Non-pigmented ciliary epithelial cell (primary cell): ENCODE measurements around the gene TGOLN2.

Experiments used
- DNase-seq: peaks from one replicate; pipeline ENCODE4 v3.0.0-alpha.2; 2010; ENCODE audit warnings: low read depth

TGOLN2 gene

DNA sequence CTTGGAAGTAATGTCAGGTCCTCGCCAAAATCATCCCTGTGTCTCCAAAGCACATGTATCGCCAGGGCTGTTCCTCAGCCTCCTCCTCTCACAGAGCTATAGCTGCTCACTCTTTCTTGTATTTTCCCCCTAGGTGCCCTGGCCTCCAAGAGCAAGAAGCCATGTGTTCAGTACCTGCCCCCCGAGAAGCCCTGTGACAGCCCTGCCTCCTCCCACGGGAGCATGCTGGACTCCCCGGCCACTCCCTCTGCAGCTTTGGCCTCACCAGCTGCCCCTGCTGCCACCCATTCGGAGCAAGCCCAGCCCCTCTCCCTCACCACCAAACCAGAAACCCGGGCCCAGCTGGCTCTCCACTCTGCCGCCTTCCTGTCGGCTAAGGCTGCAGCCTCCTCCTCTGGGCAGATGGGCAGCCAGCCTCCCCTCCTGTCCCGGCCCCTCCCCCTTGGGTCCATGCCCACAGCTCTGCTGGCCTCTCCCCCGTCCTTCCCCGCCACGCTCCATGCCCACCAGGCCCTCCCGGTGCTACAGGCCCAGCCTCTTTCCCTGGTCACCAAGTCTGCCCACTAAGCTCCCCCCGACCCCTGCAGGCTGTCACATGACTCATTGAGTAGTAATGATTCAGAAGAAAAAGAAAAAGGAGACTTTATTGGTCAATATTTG is 18.8 kb downstream of the TGOLN2 start:
- no peak for DNase-seq

DNA sequence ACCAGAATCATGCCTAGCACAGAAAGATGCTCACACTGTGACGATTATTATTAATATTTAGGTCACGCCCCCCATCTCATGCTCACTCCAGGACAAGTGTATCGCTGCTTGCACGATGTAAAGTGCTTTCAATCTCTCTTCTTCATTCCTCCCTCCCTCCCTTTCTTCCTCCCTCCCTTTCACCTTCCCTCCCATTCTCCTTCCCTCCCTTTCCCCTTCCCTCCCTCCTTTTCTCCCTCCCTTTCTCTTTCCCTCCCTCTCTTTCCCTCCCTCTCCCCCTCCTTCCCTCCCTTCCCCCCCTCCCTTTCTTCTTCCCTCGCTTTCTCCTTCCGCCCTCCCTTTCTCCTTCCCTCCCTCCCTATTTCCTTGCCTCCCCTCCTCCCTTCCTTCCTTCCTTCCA is 19.6 kb downstream of the TGOLN2 start:
- no peak for DNase-seq

DNA sequence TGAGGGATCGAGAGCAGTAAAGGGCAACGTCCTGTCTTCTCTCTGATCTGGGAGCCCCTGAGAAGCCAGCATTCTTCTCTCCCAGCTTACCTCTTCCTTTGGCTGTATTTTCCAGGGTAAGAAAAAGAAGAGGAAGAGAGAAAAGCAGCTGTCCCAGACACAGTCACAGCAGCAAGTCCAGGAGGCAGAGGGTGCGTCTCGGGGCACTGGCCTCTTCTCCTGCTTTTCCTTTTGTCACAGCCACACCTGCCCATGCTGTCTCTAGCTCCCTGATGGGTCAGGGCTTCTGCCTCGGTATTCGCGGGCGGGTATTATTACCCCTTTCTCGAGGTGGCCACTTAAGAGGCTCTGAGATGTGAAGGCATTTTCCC is 20.3 kb downstream of the TGOLN2 start:
- no peak for DNase-seq

DNA sequence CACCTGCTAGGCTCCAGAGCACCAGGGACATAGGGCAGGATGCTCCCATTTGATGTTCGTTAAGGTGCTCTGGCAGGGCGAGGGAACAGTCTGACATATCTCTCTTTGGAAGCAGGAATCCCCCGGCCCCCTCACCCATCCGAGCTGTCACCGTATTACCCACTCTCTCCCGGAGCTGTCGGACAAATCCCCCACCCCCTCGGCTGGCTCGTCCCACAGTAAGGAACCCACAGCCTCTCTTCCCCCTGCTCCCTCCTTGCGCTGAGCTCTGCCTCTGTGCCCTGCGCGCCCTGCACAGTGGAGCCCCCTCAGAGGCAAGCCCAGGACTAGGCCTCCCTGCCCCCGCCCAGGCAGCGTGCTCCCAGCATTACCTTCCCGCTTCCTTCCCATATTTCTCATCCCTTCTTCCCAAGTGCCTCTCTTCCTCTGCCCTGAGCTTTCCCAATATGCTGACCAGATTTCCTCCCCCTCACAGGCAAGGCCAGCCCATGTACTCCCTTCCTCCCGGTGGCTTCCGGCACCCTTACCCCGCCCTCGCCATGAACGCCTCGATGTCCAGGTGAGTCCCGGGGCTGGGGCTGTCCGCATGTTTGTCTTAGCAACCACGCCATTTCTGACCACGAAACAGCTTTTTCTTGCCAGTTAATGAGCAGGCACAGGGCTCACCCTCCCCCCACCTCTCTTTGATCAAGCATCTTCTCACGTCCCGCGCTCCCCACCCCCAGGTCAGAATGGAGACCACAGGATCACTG is 23.8 kb downstream of the TGOLN2 start:
- DNase-seq = no peak

DNA sequence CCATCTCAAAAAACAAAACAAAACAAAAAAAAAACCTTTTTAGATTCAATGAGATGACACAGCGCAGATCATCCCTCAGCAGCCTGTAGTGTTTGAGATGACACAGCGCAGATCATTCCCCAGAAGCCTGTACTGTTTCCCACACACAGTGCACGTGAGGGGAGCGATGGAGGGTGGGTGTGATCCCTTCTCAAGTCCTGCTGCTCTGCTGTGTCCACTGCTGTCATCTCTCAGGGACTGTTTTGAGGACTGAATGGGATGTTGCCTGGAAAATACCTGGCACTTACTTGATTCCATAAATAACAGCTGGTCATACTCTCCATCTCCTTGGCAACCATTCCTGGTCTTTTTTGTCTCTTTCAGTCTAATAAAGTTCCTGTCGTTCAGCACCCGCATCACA is 25.7 kb downstream of the TGOLN2 start:
- DNase-seq = no peak

DNA sequence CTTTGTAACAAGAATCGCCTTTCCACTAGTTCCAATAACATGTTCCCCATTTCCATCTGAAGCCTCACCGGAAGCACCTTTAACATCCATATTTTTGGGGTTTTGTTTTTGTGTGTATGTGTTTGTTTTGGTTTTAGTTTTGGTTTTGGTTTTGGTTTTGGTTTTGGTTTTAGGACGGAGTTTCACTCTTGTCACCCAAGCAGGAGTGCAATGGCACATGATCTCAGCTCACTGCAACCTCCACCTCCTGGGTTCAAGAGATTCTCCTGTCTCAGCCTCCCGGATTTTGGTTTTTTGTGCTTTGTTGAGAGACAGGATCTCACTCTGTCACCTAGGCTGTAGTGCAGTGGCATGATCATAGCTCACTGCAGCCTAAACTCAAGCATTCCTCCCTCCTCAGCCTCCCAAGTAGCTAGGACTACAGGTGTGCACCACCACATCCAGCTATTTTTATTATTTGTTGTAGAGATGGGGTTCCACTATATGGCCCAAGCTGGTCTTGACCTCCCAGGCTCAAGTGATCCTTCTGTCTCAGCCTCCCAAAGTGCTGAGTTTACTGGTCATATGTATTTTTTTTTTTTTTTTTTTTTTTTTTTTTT is 36.3 kb downstream of the TGOLN2 start:
- DNase-seq = no peak

DNA sequence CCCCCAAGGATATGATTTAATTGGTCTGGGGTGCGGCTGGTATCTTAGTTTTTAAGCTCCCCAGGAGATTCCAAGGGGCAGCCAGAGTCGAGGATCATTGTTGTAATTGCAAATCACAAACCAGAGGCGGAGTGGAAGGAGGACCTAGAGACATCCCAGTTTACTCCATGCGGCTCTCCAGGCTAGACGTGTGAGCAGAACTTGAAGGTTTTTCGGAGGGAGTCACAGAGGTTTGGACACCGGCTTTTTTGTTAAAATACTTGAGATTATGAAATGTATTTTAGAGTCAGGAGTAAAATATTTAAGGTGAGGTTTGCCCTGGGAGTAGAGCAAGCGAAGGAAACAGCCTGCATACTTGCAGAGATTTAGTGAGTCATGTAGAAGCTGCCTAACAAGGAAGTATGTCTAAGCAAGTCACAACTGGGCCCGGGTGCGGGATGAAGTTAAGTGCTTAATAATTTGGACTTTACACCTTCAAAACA is 39.5 kb downstream of the TGOLN2 start:
- DNase-seq = no peak

DNA sequence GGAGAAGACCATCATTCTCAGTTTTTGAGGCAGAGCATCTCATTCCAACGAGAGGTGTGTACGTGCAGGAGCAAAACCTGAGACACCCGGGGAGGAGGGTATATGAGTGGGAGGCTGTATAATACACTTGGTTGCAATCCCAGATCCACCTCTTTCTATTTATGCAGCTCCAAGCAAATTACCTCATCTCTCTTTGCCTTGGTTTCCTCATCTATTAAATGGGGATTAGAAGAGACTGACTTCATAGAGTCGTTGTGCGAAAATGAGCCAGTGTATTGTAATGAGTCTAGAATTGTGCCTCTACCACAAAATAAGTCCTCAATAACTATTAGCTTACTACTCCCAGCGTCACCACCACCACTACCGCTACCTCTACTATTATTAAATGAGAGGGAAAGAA is 40.1 kb downstream of the TGOLN2 start:
- DNase-seq = no peak

DNA sequence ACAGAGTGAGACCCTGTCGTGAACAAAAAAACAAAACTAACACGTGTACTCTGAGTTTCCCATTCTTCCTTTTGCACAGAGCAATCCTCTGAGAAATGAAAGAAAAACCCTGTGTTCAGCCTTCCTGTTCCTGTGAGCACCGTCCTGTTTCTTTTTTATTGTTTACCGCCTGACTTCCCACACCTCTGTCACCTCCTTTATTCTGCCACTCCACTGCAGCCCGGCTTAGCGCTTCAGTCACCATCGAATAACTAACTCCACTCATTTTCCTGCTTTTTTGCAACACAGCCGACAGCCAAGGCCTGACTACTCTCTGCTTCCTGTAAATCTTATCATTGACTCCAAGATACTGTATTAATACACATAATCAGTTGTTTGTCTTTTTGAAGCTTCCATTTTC is 40.9 kb downstream of the TGOLN2 start:
- no peak for DNase-seq

DNA sequence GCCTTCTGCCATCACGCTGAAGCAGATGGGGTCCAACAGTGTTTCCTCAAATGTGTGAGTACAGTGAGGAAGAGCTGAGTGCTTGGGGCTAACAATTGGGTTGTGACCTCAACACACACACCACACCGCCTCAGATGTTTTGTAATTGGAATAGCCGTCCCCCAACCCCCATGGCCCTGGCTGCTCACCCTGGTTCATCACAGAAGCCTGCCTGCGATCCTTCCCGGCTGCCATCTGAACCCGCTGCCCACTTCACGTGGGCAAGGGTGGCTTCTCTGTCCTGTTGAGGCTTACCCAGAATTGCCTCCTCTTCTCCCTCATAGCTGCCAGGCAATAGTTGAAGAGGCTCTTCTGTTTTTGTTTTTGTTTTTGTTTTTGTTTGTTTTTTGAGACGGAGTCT is 44.1 kb downstream of the TGOLN2 start:
- DNase-seq = no peak

DNA sequence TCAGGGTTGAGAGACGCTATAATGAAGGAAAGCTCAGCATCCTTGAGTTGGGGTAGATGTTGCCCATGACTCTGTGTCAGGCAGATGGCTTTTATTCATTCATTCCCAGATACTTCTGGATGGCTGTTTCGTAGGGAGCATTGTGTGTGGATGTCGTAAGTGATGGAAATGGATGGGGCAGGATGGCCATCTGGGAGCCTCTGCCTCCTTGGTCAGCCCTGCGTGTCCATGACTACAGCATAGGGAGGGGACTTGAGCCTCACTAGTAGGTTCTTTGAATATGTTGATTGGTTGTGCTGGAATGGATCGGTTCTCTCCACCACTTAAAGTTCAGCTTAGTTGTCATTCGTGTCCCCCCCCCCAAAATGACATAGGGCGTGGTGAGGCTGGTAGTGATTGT is 44.9 kb downstream of the TGOLN2 start:
- DNase-seq = no peak

DNA sequence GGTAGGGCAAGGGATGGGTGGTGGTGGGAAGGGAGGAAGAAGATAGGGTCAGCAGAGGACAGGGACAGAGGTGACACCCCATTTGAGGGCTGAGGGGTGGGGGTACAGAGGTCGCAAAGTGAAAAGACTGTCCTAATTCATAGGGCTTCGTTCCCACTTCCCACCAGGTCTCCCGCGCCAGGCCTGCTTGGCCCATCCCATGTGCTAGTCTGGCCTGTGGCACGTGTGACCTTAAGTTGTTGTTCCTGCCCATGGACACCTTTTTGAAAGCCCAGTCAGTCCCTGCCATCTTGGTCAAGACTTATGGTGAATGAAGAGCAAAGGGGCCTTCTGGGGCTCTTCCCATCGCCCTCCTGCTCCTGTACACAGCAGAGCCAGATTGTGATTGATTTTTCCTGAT is 46.2 kb downstream of the TGOLN2 start:
- no peak for DNase-seq

DNA sequence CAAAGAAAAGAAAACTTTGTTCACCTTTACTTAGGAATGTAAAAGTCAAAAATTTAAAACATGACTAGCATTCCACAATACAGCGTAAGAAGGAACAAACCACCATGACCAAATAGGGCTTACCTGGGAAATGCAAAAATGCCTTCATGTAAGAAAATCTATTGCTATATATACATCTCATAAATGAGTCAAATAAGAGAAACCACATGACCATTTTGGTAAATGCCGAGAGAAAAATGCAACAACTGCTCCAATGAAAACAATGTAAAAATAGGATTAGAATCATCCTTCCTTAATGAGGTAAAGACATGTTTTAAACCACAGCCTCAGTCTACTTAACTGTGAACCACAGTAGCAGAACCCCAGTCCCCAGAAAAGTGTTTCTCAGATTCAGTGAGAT is 49.4 kb downstream of the TGOLN2 start:
- no peak for DNase-seq

DNA sequence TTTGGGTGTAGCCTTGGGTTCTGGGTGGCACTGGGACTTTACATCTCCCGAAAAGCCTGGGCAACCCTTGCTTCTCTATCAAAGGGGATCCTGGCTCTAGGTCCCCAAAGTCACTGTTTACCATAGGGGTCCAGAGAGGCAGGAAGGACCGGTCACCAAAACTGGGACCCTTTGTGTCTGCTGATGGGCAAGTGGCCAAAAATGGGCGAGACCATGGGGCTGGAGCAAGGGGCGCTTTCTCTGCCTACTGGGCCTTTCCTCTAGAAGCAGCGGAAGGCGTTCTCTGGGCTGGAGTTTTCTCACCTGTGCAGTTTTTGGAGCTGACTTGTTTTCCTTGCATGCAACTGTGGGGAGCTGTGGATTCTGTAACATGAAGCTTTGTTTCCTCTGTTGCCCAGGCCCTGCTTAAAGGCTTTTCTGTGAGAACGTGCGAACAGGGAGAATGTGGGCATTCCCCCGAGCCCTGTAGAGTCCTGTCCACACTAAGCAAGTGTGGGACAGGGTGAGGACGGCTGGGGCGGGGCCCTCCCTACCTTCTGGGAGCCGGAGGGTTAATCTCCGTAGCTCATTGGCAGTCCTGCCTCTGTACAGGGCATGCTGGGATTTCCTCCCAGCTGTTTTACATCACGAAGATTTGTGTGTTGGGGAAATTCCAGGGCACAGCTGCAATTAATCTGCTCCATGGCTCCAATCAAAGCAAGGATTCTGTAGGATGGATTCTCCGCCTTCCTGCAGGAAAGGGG is 50.2 kb downstream of the TGOLN2 start:
- no peak for DNase-seq

DNA sequence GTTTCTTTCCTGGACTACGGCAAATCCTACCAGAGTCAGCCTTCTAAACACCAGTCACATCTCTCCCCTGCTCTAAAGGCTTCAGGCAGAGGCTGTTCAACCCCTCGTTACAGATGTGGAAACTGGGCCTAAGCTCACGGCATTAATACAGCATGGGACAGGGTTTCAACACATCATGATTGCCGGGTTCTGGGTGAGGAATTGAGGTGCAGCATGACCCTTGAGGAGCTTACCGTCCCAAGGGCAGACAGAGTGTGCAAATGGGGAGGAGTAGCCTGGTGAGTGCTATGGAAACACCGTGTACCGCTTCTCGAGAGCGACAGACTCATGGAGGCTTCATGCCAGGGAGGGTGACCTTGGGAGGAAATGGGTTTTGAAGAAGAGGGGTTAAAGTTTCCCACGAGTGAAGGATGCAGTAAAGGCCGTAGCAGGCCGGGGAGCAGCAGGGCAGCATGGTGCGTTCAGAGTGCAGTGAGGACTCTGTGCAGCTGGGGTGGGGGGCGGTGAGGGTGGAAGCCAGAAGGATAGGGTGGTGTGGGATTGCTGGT is 51.1 kb downstream of the TGOLN2 start:
- DNase-seq = no peak

DNA sequence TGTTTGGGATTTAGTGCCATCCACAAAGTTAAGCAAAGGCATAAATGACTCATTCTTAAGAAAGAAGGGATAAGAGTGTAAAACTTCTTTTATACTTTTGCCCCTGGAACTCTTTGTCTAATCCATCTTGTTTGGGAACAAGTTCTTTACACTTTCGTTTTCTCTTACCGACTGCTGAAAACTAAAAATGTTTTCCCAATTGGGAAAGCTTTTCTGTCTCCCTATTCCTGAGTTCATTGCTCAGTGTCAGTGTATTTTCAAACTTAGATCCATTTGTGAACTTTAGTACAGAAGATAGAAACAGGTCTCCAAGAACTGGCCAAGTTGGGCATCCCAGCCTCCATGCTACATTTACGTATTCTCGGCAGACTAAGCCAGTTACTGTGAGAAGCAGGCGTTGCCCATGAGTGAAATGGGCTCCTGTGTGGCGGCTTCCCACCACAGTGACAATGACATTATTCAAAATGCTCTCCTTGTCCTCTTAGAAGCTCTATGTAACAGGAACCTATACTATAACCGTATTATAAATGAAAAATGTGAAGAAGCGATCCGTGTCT is 51.7 kb downstream of the TGOLN2 start:
- DNase-seq = no peak

DNA sequence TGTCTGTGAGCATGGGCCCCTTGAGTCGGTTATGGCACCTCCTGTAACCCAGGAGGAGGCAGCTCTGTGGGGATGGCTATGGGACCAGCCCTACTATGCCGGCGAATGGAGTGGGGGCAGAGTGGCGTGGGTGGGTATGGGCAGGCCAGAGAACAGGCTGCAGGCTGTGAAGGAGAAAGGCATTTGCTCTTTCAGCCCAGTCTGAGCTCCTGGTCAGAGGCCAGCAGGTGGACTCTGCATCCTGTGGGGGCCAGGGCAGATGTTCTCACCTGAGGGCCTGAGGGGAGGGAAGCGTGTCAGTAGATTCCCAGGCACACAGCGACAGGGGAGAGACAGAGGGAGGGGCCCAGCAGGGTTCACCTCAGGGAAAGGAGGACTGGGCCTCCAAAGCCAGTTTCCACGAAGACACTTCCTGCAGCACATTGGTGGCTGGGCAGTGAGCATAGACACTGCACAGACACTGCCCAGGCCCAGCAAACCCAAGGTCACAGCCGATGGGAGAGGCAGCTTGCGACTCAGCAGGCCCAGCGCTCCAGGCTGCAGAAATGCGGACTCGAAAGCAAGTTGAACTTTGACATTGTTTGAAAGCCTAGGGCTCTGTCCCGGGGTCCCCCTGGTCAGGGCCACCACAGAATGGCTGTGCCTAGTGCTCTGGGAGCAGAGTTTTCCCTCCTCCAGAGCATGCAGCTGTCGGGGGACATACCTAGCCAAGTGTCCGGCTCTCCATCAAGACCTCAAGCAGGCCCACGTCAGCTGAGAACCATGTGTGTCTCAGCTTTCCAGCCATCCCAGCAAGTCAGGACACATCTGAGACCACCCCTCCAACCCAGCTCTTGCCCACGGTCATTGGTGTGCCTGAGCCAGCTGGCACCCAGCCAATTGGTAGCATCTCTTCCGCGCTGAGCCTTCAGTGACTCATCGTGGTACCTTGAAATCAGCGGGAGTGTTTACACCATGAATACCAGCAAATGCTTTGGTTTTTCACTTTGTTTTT is 53.8 kb downstream of the TGOLN2 start:
- no peak for DNase-seq

DNA sequence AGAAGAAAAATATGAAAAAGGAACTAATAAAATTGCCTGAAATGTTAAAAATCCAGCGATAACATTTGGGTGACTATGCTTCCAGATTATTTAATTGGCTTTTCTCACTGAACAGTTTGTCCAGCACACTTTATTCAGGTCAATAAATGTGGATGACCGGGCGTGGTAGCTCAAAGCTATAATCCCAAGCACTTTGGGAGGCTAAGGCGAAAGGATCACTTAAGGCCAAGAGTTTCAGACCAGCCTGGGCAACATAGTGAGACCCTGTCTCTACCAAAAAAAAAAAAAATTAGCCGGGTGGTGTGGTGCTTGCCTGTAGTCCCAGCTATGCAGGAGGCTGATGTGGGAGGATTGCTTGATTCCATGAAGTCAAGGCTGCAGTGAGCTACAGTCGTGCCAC is 55.4 kb downstream of the TGOLN2 start:
- DNase-seq = no peak

DNA sequence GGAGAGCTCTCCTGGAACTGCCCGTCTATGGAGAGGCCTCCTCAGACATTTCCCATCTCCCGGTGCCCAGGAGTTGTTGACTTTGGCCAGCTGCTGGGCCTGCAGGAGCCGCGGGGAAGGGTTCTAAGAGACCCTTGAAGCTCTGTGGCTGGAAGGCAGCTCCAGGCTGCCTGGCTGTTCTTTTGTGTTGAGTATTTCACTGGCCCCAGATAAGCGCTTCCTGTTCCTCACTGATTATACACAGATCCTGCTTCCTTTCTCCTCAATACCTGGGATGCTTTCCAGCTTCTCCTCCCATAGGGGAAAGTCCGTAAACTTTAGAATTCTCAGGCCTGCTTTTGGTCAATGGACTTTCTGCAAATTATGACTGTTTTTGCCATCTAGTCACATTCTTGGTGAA is 57.8 kb downstream of the TGOLN2 start:
- no peak for DNase-seq
